MM.1S (cell line): Measurements from ENCODE around the gene WDR4.

ENCODE experiments used
- DNase-seq: peaks from one replicate; pipeline ENCODE4 v3.0.0-alpha.2; 2015
- H2AFZ ChIP-seq: fragments of 300-600 bp; sonication (generic); 2 replicates; pipeline ENCODE4 v1.6.0; 2016; ENCODE audit warnings: antibody characterized with exemption, low read length
- H3F3A ChIP-seq: fragments of 300-600 bp; sonication (generic); 2 replicates; pipeline ENCODE4 v1.6.1; 2016; ENCODE audit warnings: mild to moderate bottlenecking, antibody characterized with exemption, low read length, moderate library complexity, mixed read lengths; ENCODE audit not compliant: insufficient read depth
- H3K27ac ChIP-seq: fragments of 300-600 bp; sonication (generic); 2 replicates; pipeline ENCODE4 v1.5.1; 2016; ENCODE audit warnings: mild to moderate bottlenecking, low read length
- H3K27me3 ChIP-seq: fragments of 300-600 bp; sonication (generic); replicated peaks from 2 replicates; pipeline ENCODE4 v1.6.0; 2016; ENCODE audit warnings: low read length; ENCODE audit not compliant: insufficient read depth
- H3K36me3 ChIP-seq: fragments of 300-600 bp; sonication (generic); replicated peaks from 2 replicates; pipeline ENCODE4 v1.6.1; 2016; ENCODE audit warnings: mild to moderate bottlenecking, low read length, mixed read lengths; ENCODE audit not compliant: insufficient read depth
- H3K4me1 ChIP-seq: fragments of 300-600 bp; sonication (generic); 2 replicates; pipeline ENCODE4 v1.6.1; 2016; ENCODE audit warnings: low read length, mixed read lengths
- H3K4me2 ChIP-seq: fragments of 300-600 bp; sonication (generic); 2 replicates; pipeline ENCODE4 v1.6.0; 2016; ENCODE audit warnings: low read depth, low read length
- H3K4me3 ChIP-seq: fragments of 300-600 bp; sonication (generic); 2 replicates; pipeline ENCODE4 v1.5.1; 2016; ENCODE audit warnings: low read length, mixed read lengths
- H3K79me2 ChIP-seq: fragments of 300-600 bp; sonication (generic); 2 replicates; pipeline ENCODE4 v1.6.1; 2016; ENCODE audit warnings: mixed run types, low read length, mixed read lengths
- H3K9ac ChIP-seq: fragments of 300-600 bp; sonication (generic); 2 replicates; pipeline ENCODE4 v1.6.1; 2016; ENCODE audit warnings: low read length, mixed read lengths
- H3K9me2 ChIP-seq: fragments of 300-600 bp; sonication (generic); replicated peaks from 2 replicates; pipeline ENCODE4 v1.6.1; 2016; ENCODE audit warnings: mild to moderate bottlenecking, low read length, mixed read lengths; ENCODE audit not compliant: insufficient read depth
- H3K9me3 ChIP-seq: fragments of 300-600 bp; sonication (generic); replicated peaks from 2 replicates; pipeline ENCODE4 v1.6.1; 2016; ENCODE audit warnings: mild to moderate bottlenecking, low read length, mixed read lengths; ENCODE audit not compliant: insufficient read depth
- H4K20me1 ChIP-seq: fragments of 300-600 bp; sonication (generic); 2 replicates; pipeline ENCODE4 v1.6.1; 2016; ENCODE audit warnings: mild to moderate bottlenecking, low read length, moderate library complexity, mixed read lengths; ENCODE audit not compliant: insufficient read depth
- EZH2 ChIP-seq: fragments of 300-600 bp; sonication (generic); optimal IDR thresholded peaks from 2 replicates; pipeline ENCODE3; 2017; ENCODE audit warnings: low read depth, mild to moderate bottlenecking, antibody characterized with exemption, low read length, mixed read lengths
- EZH2phosphoT487 ChIP-seq: fragments of 300-600 bp; sonication (generic); IDR thresholded peaks from 2 replicates; pipeline ENCODE4 v1.6.1; 2018; ENCODE audit warnings: antibody characterized with exemption, low read length
- TF ChIP-seq, protein P1 (sequence below): fragments of 300-600 bp; sonication (generic); IDR thresholded peaks from 2 replicates; pipeline ENCODE4 v1.5.1; 2016; ENCODE audit warnings: antibody characterized with exemption, low read length, mixed read lengths

WDR4 gene

DNA sequence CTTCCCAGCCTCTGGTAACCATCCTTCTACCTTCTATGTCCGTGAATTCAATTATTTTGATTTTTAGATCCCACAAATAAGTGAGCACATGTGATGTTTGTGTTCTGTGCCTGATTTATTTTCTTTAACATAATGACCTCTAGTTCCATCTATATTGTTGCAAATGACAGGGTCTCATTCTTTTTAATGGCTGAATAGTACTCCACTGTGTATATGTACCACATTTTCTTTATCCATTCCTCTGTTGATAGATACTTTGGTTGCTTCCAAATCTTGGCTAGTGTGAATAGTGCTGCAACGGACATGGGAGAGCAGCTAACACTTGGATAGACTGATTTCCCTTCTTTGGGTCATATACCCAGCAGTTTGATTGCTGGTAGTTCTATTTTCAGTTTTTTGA is 51.8 kb downstream of the WDR4 start:
- H3K9me3 ChIP-seq: no peaks in the 10 kb centered on the region
- H3K36me3 ChIP-seq: no peaks in the 10 kb centered on the region
- H3K9ac ChIP-seq: no peak overlapping the region
- no peaks in the 10 kb centered on the region for H3K4me1 ChIP-seq
- peaks cover 52% of the 10 kb centered on the region for H3K27me3 ChIP-seq
- no peak overlapping the region for H3K4me3 ChIP-seq
- H3K9me2 ChIP-seq: no peaks in the 10 kb centered on the region
- no peak overlapping the region for H3K27ac ChIP-seq
- no peak for DNase-seq
- TF ChIP-seq EZH2phosphoT487 (no peak), EZH2 (no peak)
- TF ChIP-seq, protein P1, sequence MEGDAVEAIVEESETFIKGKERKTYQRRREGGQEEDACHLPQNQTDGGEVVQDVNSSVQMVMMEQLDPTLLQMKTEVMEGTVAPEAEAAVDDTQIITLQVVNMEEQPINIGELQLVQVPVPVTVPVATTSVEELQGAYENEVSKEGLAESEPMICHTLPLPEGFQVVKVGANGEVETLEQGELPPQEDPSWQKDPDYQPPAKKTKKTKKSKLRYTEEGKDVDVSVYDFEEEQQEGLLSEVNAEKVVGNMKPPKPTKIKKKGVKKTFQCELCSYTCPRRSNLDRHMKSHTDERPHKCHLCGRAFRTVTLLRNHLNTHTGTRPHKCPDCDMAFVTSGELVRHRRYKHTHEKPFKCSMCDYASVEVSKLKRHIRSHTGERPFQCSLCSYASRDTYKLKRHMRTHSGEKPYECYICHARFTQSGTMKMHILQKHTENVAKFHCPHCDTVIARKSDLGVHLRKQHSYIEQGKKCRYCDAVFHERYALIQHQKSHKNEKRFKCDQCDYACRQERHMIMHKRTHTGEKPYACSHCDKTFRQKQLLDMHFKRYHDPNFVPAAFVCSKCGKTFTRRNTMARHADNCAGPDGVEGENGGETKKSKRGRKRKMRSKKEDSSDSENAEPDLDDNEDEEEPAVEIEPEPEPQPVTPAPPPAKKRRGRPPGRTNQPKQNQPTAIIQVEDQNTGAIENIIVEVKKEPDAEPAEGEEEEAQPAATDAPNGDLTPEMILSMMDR: no peak
- no peaks in the 10 kb centered on the region for H3K79me2 ChIP-seq
- H4K20me1 ChIP-seq: no peaks in the 10 kb centered on the region
- no peak overlapping the region for H3K4me2 ChIP-seq
- H3F3A ChIP-seq: no peaks in the 10 kb centered on the region
- H2AFZ ChIP-seq: no peak overlapping the region

DNA sequence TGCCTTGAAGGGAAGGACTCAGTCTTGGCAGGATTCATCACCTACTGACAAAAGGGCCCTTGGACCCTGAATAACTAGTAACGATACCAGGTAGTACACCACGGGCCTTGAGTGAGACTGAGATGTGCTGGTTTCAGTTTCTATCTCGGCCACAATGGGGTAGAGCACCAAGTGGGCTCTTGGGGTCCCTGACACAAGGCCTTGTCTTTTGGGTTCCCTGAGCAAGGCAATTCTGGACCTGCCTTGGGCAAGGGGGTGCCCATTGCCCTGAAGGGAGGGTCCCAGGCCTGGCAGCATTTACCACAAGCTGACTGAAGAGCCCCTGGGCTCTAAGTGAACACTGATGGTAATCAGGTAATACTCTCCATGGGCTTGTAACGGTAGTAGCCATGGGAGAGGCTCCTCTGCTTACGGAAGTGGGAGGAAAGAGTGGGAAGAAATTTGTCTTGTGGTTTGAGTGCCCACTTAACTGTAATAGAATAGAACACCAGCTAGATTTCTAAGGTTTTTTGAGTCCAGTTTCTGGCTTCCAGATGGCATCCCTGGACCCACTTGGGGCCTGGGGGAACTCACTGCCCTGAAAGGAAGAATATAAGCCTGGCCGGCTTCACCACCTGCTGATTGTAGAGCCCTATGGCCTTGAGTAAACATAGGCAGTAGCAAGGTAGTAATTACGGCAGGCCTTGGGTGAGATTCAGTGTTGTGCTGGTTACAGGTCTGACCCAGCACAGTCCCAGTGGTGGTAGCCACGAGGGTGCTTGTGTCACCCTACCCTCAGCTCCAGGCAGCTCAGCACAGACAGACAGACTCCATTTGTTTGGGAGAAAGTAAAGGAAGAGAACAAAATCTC is 58.5 kb downstream of the WDR4 start:
- H3K9me3 ChIP-seq: no peaks in the 10 kb centered on the region
- no peak overlapping the region for H3K27ac ChIP-seq
- DNase-seq: no peak
- no peaks in the 10 kb centered on the region for H3K36me3 ChIP-seq
- TF ChIP-seq EZH2phosphoT487: no peak
- no peak for TF ChIP-seq EZH2
- TF ChIP-seq, protein P1: no peak
- H2AFZ ChIP-seq: no peak overlapping the region
- no peak overlapping the region for H3K4me2 ChIP-seq
- no peaks in the 10 kb centered on the region for H3F3A ChIP-seq
- no peaks in the 10 kb centered on the region for H3K9me2 ChIP-seq
- H3K9ac ChIP-seq: no peak overlapping the region
- H3K4me3 ChIP-seq: no peak overlapping the region
- H3K27me3 ChIP-seq: peaks cover 19% of the 10 kb centered on the region; the same call in 1 of the 2 replicates
- no peaks in the 10 kb centered on the region for H3K4me1 ChIP-seq
- H3K79me2 ChIP-seq: no peaks in the 10 kb centered on the region
- H4K20me1 ChIP-seq: no peaks in the 10 kb centered on the region

DNA sequence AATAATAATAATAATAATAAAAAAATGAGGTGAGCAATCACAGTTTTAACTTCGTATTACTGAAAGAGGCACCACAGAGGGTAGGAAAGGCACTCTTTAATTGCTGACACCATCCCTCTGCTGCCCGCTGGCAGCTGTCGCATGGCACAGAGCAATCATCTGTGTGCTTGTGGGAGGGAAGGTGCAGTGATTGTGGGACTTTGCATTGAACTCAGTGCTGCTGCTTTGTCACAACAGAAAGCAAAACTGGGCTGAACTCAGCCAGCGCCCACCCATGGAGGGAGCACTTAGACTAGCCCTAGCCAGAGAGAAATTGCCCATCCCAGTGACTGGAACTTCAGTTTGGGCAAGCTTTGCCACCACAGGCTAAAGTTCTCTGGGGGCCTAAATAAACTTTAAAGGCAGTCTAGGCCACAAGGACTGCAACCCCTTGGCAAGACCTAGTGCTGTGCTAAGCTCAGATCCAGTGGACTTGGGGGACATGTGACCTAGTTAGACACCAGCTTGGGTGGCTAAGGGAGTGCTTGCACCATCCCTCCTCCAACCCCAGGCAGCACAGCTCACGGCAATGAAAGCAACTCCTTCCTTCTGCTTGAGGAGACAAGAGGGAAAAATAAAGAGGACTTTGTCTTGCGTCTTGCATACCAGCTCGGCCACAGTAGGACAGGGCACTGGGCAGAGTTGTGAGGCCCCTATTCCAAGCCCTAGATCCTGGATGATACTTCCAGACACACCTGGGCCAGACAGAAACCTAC is 59.3 kb downstream of the WDR4 start:
- H3K4me1 ChIP-seq: no peaks in the 10 kb centered on the region
- H3F3A ChIP-seq: no peaks in the 10 kb centered on the region
- H2AFZ ChIP-seq: no peak overlapping the region
- no peak overlapping the region for H3K27ac ChIP-seq
- no peak overlapping the region for H3K4me2 ChIP-seq
- no peak for DNase-seq
- H3K9me3 ChIP-seq: no peaks in the 10 kb centered on the region
- no peaks in the 10 kb centered on the region for H4K20me1 ChIP-seq
- H3K36me3 ChIP-seq: no peaks in the 10 kb centered on the region
- H3K4me3 ChIP-seq: no peak overlapping the region
- peaks cover 12% of the 10 kb centered on the region; the same call in 1 of the 2 replicates for H3K27me3 ChIP-seq
- H3K9ac ChIP-seq: no peak overlapping the region
- no peaks in the 10 kb centered on the region for H3K9me2 ChIP-seq
- TF ChIP-seq EZH2: no peak
- TF ChIP-seq, protein P1: no peak
- TF ChIP-seq EZH2phosphoT487: no peak
- no peaks in the 10 kb centered on the region for H3K79me2 ChIP-seq
